HepG2 (cell line): ENCODE results near the gene LRRC45. TPM values are rescaled to one million over a fixed set of nuclear protein-coding genes. Genes with fewer than 3 reads are reported as not detected.
A peak's percentile ranks its signal among the peaks of the same experiment; 100 is the strongest.

Experiments
- ATAC-seq: fragments of 200-7000 bp; cut with Tn5 transposase; 3 replicates; pipeline ENCODE4 v1.9.1; 2020; ENCODE audit warnings: mild to moderate bottlenecking, moderate library complexity
- BruUV-seq: library from RNA; stranded (reverse); fragments of 400-500 nt; replicated peaks from 2 replicates; lab custom pipeline; 2021; lab: Mats Ljungman, UMichigan
- CTCF ChIA-PET: fragments of 300-600 bp; formaldehyde crosslinking; extraction: SDS; loops from one replicate; lab custom pipeline; 2021; ENCODE audit warnings: low total read pairs, inconsistent platforms, low intra/inter-chr PET ratio; lab: Yijun Ruan, JAX
- POLR2A ChIA-PET: fragments of 350-600 bp; sonication (Branson Sonifier 250); formaldehyde crosslinking; loops from one replicate; lab custom pipeline; 2020; ENCODE audit warnings: antibody characterized with exemption, inconsistent platforms; lab: Yijun Ruan, JAX
- DNase-seq: peaks from one replicate; pipeline ENCODE4 v3.0.0-alpha.2; 2015; ENCODE audit warnings: low spot score
- FAIRE-seq: peaks from 3 replicates; lab custom pipeline; 2011; peaks lifted over from hg19 to GRCh38; lab: Jason Lieb, UNC
- H2AFZ ChIP-seq: one replicate; pipeline ENCODE4 v1.6.1; 2011; ENCODE audit warnings: low read length, inconsistent platforms
- H3K27ac ChIP-seq: fragments of 300-600 bp; 3 replicates; pipeline ENCODE4 v1.8.0; 2011; ENCODE audit warnings: mixed run types, mild to moderate bottlenecking, mixed read lengths, low read length, inconsistent platforms; ENCODE audit not compliant: insufficient read depth; ENCODE audit errors: extremely low read length
- H3K27me3 ChIP-seq, 2 experiments: fragments of 200-600 bp in 1 of 2; 2 replicates in 1 of 2; 3 replicates in 1 of 2; pipeline versions ENCODE4 v1.6.0 to v1.8.0; 2011; ENCODE audit warnings: low read length in 2 of 2, mild to moderate bottlenecking in 2 of 2, moderate library complexity in 2 of 2, inconsistent platforms in 1 of 2; ENCODE audit not compliant: insufficient read depth in 2 of 2, control insufficient read depth in 1 of 2
- H3K36me3 ChIP-seq, 2 experiments: fragments of 200-600 bp in 1 of 2; replicated peaks in 1 of 2; 2 replicates in 1 of 2; 3 replicates in 1 of 2; pipeline versions ENCODE4 v1.5.1 to v1.8.0; 2011; ENCODE audit warnings: low read length in 2 of 2, inconsistent platforms in 1 of 2; ENCODE audit not compliant: insufficient read depth in 2 of 2, control insufficient read depth in 1 of 2
- H3K4me1 ChIP-seq: 2 replicates; pipeline ENCODE4 v1.5.1; 2012; ENCODE audit warnings: low read length, inconsistent platforms; ENCODE audit not compliant: insufficient read depth
- H3K4me2 ChIP-seq: 2 replicates; pipeline ENCODE4 v1.6.0; 2011; ENCODE audit warnings: low read depth, low read length, inconsistent platforms
- H3K4me3 ChIP-seq, 3 experiments: fragments of 200-600 bp in 1 of 3; sonication (generic), shearing (Covaris generic) in 1 of 3; replicated peaks in 1 of 3; 2 replicates each; pipeline ENCODE4 v1.5.1; 2011 to 2016; ENCODE audit warnings: low read length in 3 of 3, inconsistent platforms in 2 of 3, low read depth in 2 of 3, mild to moderate bottlenecking in 2 of 3, control low read depth in 1 of 3, mixed read lengths in 1 of 3; ENCODE audit not compliant: insufficient read depth in 1 of 3
- H3K79me2 ChIP-seq: one replicate; pipeline ENCODE4 v1.6.1; 2011; ENCODE audit warnings: low read length, inconsistent platforms; ENCODE audit not compliant: insufficient read depth
- H3K9ac ChIP-seq: 2 replicates; pipeline ENCODE4 v1.6.0; 2011; ENCODE audit warnings: mild to moderate bottlenecking, low read depth, low read length, inconsistent platforms; ENCODE audit not compliant: insufficient read depth
- H3K9me3 ChIP-seq: 2 replicates; pipeline ENCODE4 v1.5.1; 2012; ENCODE audit warnings: mild to moderate bottlenecking, low read length
- H4K20me1 ChIP-seq: 2 replicates; pipeline ENCODE4 v1.6.0; 2011; ENCODE audit warnings: inconsistent platforms, mild to moderate bottlenecking, low read length, moderate library complexity; ENCODE audit not compliant: insufficient read depth
- EED ChIP-seq: sonication (generic); formaldehyde crosslinking; IDR thresholded peaks from 2 replicates; pipeline ENCODE4 v1.5.0; 2020; ENCODE audit warnings: mild to moderate bottlenecking, missing genetic modification reagents
- ETV5 ChIP-seq: IDR thresholded peaks from 2 replicates; pipeline ENCODE4 v1.6.1; 2018; ENCODE audit warnings: missing biosample characterization, missing genetic modification reagents, inconsistent platforms, borderline replicate concordance
- FOXP1 ChIP-seq, 2 experiments: fragments of 450-650 bp in 1 of 2; IDR thresholded peaks; 2 replicates each; pipeline ENCODE4 v1.6.1; 2017 to 2018; ENCODE audit warnings: antibody characterized with exemption in 1 of 2
- GABPA ChIP-seq, 2 experiments: IDR thresholded peaks; 2 replicates each; pipeline ENCODE4 v1.6.1; 2011 to 2016; ENCODE audit warnings: low read depth in 2 of 2, low read length in 1 of 2, missing biosample characterization in 1 of 2, missing genetic modification characterization in 1 of 2
- GABPB1 ChIP-seq: IDR thresholded peaks from 2 replicates; pipeline ENCODE4 v1.6.1; 2016; ENCODE audit warnings: mild to moderate bottlenecking, missing genetic modification reagents, moderate library complexity, missing compliant biosample characterization
- GTF3A ChIP-seq: sonication (generic); formaldehyde crosslinking; conservative IDR thresholded peaks from 2 replicates; pipeline ENCODE4 v1.4.0; 2020; ENCODE audit warnings: mild to moderate bottlenecking, missing genetic modification reagents
- POLR2A ChIP-seq, 2 experiments: IDR thresholded peaks; 2 replicates each; pipeline ENCODE4 v1.6.1; 2011; ENCODE audit warnings: low read depth in 2 of 2, low read length in 2 of 2, mild to moderate bottlenecking in 1 of 2, moderate library complexity in 1 of 2; ENCODE audit not compliant: insufficient read depth in 1 of 2
- REPIN1 ChIP-seq: sonication (generic); formaldehyde crosslinking; IDR thresholded peaks from 2 replicates; pipeline ENCODE4 v1.8.0; 2022; ENCODE audit warnings: missing genetic modification reagents, low read depth, mild to moderate bottlenecking, borderline replicate concordance
- SNAI1 ChIP-seq: sonication (generic); formaldehyde crosslinking; IDR thresholded peaks from 2 replicates; pipeline ENCODE4 v1.5.0; 2020; ENCODE audit warnings: mild to moderate bottlenecking, missing genetic modification reagents, borderline replicate concordance
- ZBTB38 ChIP-seq: sonication (generic); formaldehyde crosslinking; IDR thresholded peaks from 2 replicates; pipeline ENCODE4 v1.5.1; 2020; ENCODE audit warnings: mild to moderate bottlenecking, missing genetic modification reagents
- ZNF136 ChIP-seq: sonication (generic); formaldehyde crosslinking; IDR thresholded peaks from 2 replicates; pipeline ENCODE4 v1.8.1; 2022; ENCODE audit warnings: low read depth, mild to moderate bottlenecking, moderate library complexity, missing genetic modification reagents
- ZNF652 ChIP-seq: IDR thresholded peaks from 2 replicates; pipeline ENCODE4 v1.6.1; 2016; ENCODE audit warnings: low read depth, borderline replicate concordance
- ZNF879 ChIP-seq: sonication (generic); formaldehyde crosslinking; IDR thresholded peaks from 2 replicates; pipeline ENCODE4 v1.8.1; 2023; ENCODE audit warnings: missing genetic modification reagents
- ZSCAN31 ChIP-seq: sonication (generic); formaldehyde crosslinking; IDR thresholded peaks from 2 replicates; pipeline ENCODE4 v1.5.0; 2020; ENCODE audit warnings: low read depth, mild to moderate bottlenecking, missing genetic modification reagents
- WGBS: methylation state at CpG from one replicate; pipeline ENCODE4 v1.1.6; 2017; ENCODE audit warnings: low lambda C conversion rate; 5-methylcytosine and 5-hydroxymethylcytosine counted together
- in situ Hi-C: cut with HindIII; loops from 2 replicates; pipeline ENCODE4 v1.10.0; 2017; ENCODE audit warnings: low pct_unique_long_range_greater_than_20kb; ENCODE audit not compliant: extremely low pct_ligation_motif_present
- intact Hi-C: fragments of 100-400 bp; cut with micrococcal nuclease; formaldehyde crosslinking; loops from one replicate; pipeline ENCODE4 v1.10.0; 2022; ENCODE audit not compliant: unreplicated experiment
- polyA plus RNA-seq, 8 experiments: library from polyadenylated mRNA; depleted of rRNA in 3 of 8; stranded (reverse) in 7 of 8; unstranded in 1 of 8; fragments of >200 nt; fragmentation: Illumina TruSeq in 4 of 8; extraction: Trizol in 4 of 8; gene quantifications; 2 replicates each; pipeline versions ENCODE4 v1.2.1 to v1.2.3, GENCODE V29; 2011 to 2016; ENCODE audit warnings: low read depth in 4 of 8, missing spikeins in 1 of 8, mixed read lengths in 1 of 8; ENCODE audit not compliant: insufficient read depth in 1 of 8
- total RNA-seq, 5 experiments: library from RNA; depleted of rRNA; stranded (reverse); fragments of >200 nt; fragmentation: Illumina TruSeq; extraction: Trizol; gene quantifications; 2 replicates each; pipeline ENCODE4 v1.2.3, GENCODE V29; 2016; ENCODE audit warnings: low read depth in 1 of 5
- TF ChIP-seq, protein P1 (sequence below): sonication (generic); formaldehyde crosslinking; IDR thresholded peaks from 2 replicates; pipeline ENCODE4 v1.8.1; 2023; ENCODE audit warnings: mild to moderate bottlenecking, inconsistent platforms, moderate library complexity, missing genetic modification reagents, borderline replicate concordance
- TF ChIP-seq, protein P2 (sequence below): sonication (generic); formaldehyde crosslinking; IDR thresholded peaks from 2 replicates; pipeline ENCODE4 v1.4.0; 2020; ENCODE audit warnings: mild to moderate bottlenecking, low read depth, missing genetic modification reagents
- TF ChIP-seq, protein P3 (sequence below): sonication (generic); formaldehyde crosslinking; IDR thresholded peaks from 2 replicates; pipeline ENCODE4 v1.4.0; 2020; ENCODE audit warnings: missing genetic modification reagents, low read depth, mild to moderate bottlenecking, borderline replicate concordance

LRRC45 gene
- total and polyA plus RNA-seq, 2 of the 13 experiments (the other 11 are each of a cell fraction or from before 2014, with no cell fraction given): 11.6 to 48.1 TPM

DNA sequence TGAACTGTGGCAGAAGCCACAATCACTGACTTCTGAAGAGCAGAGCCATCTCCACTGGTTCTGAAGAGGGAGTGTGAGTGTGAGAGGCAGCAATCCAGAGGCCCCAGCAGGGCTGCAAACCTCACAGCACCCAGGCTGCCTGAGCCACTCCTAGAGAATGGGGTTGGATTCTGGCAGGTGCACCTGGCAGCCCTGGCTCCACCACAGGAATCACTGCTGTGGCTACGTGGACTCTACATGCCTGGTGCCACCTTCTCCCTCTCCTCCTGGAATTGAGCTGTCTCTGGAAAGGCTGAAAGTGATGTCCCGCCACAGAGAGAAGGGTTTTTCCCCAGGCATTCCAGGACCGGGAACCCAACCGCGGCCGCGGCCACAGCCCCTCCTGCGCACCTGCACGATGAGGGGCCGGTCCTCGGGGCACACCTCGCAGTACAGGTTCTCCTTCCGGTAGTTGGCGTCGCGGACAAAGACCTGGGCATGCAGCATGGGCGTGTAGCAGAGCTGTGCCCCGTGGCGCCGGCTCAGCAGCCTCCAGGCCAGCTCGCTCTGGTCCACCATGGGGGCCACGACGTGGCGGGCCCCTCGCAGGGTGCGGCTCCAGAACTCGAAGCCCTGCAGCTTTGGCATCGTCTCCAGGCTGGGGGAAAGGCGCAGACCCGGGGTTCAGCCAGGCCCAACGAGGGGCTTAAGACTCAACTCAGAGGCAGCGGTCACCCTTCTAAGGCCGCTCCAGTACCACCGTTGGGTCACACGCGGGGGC, 41.5 kb downstream of the LRRC45 start:
- Histone ChIP-seq H3K27ac (peak overlapping the region; percentile 64), H4K20me1 (no peaks in the 10 kb centered on the region), H3K4me3 (peak overlapping the region; percentile 69 to 99 (median 92)), H3K9ac (peak overlapping the region; percentile 95), H3K27me3 (no peaks in the 10 kb centered on the region), H3K9me3 (no peaks in the 10 kb centered on the region), H3K4me1 (peaks cover 28% of the 10 kb centered on the region), H3K36me3 (peaks cover 21 to 40% of the 10 kb centered on the region in 2 experiments), H2AFZ (no peak overlapping the region), H3K79me2 (peaks cover 20% of the 10 kb centered on the region), H3K4me2 (peak overlapping the region; percentile 96)
- WGBS: 4% methylated on average over 14 of the region's 36 CpGs
- FAIRE-seq (peak; percentile 23), ATAC-seq (peak; percentile 44), DNase-seq (peak; percentile 38)
- intact Hi-C loops: no loop called here
- in situ Hi-C loops: no loop called here
- POLR2A ChIA-PET: interaction anchor here (0.6 to 3.4 kb wide), 7 partner anchors 8 to 42 kb away, joined by 3 to 14 read pairs (median 4); partner anchors contain the start of gene DCXR
- TSS peak; percentile 65 for BruUV-seq
- CTCF ChIA-PET: no interaction called here
- TF ChIP-seq REPIN1 (CRISPR knock-in tag): 0 out of 2 replicates have a peak, but pooled peaks have one; percentile 22
- TF ChIP-seq GABPA (IDR thresholded peaks at IDR 0.05; ENCODE audit: low read depth, low read length): no peak
- peak; percentile 69 for TF ChIP-seq GABPA (CRISPR knock-in tag; IDR thresholded peaks at IDR 0.05; ENCODE audit: low read depth)
- TF ChIP-seq, protein P1, sequence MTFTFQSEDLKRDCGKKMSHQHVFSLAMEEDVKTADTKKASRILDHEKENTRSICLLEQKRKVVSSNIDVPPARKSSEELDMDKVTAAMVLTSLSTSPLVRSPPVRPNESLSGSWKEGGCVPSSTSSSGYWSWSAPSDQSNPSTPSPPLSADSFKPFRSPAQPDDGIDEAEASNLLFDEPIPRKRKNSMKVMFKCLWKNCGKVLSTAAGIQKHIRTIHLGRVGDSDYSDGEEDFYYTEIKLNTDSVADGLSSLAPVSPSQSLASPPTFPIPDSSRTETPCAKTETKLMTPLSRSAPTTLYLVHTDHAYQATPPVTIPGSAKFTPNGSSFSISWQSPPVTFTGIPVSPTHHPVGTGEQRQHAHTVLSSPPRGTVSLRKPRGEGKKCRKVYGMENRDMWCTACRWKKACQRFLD (CRISPR knock-in tag): 0 out of 2 replicates have a peak, but pooled peaks have one; percentile 42
- TF ChIP-seq, protein P2, sequence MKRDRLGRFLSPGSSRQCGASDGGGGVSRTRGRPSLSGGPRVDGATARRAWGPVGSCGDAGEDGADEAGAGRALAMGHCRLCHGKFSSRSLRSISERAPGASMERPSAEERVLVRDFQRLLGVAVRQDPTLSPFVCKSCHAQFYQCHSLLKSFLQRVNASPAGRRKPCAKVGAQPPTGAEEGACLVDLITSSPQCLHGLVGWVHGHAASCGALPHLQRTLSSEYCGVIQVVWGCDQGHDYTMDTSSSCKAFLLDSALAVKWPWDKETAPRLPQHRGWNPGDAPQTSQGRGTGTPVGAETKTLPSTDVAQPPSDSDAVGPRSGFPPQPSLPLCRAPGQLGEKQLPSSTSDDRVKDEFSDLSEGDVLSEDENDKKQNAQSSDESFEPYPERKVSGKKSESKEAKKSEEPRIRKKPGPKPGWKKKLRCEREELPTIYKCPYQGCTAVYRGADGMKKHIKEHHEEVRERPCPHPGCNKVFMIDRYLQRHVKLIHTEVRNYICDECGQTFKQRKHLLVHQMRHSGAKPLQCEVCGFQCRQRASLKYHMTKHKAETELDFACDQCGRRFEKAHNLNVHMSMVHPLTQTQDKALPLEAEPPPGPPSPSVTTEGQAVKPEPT (CRISPR knock-in tag): peak; percentile 46; the same call in 1 of the 2 replicates
- TF ChIP-seq, protein P3, sequence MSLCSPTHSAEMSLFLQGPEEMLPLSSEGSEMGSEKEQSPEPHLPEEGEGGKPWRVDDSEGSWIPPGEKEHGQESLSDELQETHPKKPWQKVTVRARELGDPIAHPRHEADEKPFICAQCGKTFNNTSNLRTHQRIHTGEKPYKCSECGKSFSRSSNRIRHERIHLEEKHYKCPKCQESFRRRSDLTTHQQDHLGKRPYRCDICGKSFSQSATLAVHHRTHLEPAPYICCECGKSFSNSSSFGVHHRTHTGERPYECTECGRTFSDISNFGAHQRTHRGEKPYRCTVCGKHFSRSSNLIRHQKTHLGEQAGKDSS (CRISPR knock-in tag): 0 out of 2 replicates have a peak, but pooled peaks have one; percentile 19
- TF ChIP-seq GABPB1: peak; percentile 81
- TF ChIP-seq FOXP1 (IDR thresholded peaks at IDR 0.05): no peak
- TF ChIP-seq FOXP1 (CRISPR knock-in tag; IDR thresholded peaks at IDR 0.05): no peak
- TF ChIP-seq ZNF879: peak; percentile 88; the same call in 1 of the 2 replicates
- no peak for TF ChIP-seq ZNF136
- TF ChIP-seq ZBTB38 (CRISPR knock-in tag): no peak
- TF ChIP-seq SNAI1 (CRISPR knock-in tag): no peak
- peak in 1 of 2 experiments; percentile 58; a peak in 2 of 4 replicates for TF ChIP-seq POLR2A (IDR thresholded peaks at IDR 0.05; ENCODE audit: insufficient read depth in 1 of 2, low read depth in 2 of 2, low read length in 2 of 2)
- TF ChIP-seq ETV5 (CRISPR knock-in tag): peak; percentile 16; the same call in 1 of the 2 replicates
- TF ChIP-seq GTF3A (CRISPR knock-in tag): 0 out of 2 replicates have a peak, but pooled peaks have one; percentile 67
- no peak for TF ChIP-seq ZNF652 (CRISPR knock-in tag)
- TF ChIP-seq EED (CRISPR knock-in tag): peak; percentile 29; the same call in 1 of the 2 replicates
- peak; percentile 74; the same call in 1 of the 2 replicates for TF ChIP-seq ZSCAN31
